Activated CD8-positive, alpha-beta T cell treated with anti-CD3 and anti-CD28 coated beads, Interleukin-2, amount 10 ng/mL, durations not matched to agents 7 days and 5 days (primary cell): ENCODE results near the gene FASTK. TPM values are rescaled to one million over a fixed set of nuclear protein-coding genes. Genes with fewer than 3 reads are reported as not detected.

ENCODE experiments used
- ATAC-seq: fragments of 150-1000 bp; cut with Tn5 transposase; one replicate; pipeline ENCODE4 v1.10.0; 2021; ENCODE audit warnings: moderate library complexity
- CTCF ChIA-PET: fragments of 350-600 bp; sonication (Branson Sonifier 250); formaldehyde crosslinking; loops from one replicate; lab custom pipeline; 2021; ENCODE audit warnings: antibody characterized with exemption; lab: Charles Lee
- POLR2A ChIA-PET: fragments of 350-600 bp; sonication (Branson Sonifier 250); formaldehyde crosslinking; loops from one replicate; lab custom pipeline; 2021; ENCODE audit warnings: antibody characterized with exemption; lab: Charles Lee
- DNase-seq: peaks from one replicate; pipeline ENCODE4 v3.0.0-alpha.2; 2020
- H3K27ac Mint-ChIP-seq: one replicate; pipeline ENCODE4 v1.8.0; 2021; ENCODE audit warnings: mild to moderate bottlenecking, mixed read lengths
- H3K27me3 Mint-ChIP-seq: one replicate; pipeline ENCODE4 v1.8.0; 2021; ENCODE audit warnings: low read depth, mixed read lengths
- H3K36me3 Mint-ChIP-seq: one replicate; pipeline ENCODE4 v1.8.0; 2021; ENCODE audit warnings: low read depth, mixed read lengths
- H3K4me1 Mint-ChIP-seq: one replicate; pipeline ENCODE4 v1.8.0; 2021; ENCODE audit warnings: low read depth, mixed read lengths
- H3K4me3 Mint-ChIP-seq: one replicate; pipeline ENCODE4 v1.8.0; 2021; ENCODE audit warnings: mild to moderate bottlenecking, mixed read lengths
- H3K9me3 Mint-ChIP-seq: one replicate; pipeline ENCODE4 v1.8.0; 2022; ENCODE audit warnings: mixed read lengths; ENCODE audit not compliant: insufficient read depth
- total RNA-seq, 2 experiments: library from RNA; stranded (reverse); gene quantifications; one replicate each; pipeline ENCODE4 v1.2.3, GENCODE V29; 2021

The FASTK gene
- total RNA-seq, 2 experiments from 2014 or later = 81.8 to 88.1 TPM

GRCh38 chr7:151078233-151079040 is 2.2 kb downstream of the FASTK start:
- CTCF ChIA-PET = interaction anchor here (1.7 kb wide), 1 partner anchor 18 kb away, joined by 4 read pairs; no protein-coding TSS in a partner anchor
- Mint-ChIP-seq H3K9me3 (no peaks in the 10 kb centered on the region), H3K27me3 (no peaks in the 10 kb centered on the region), H3K27ac (peak overlapping the region; percentile 69), H3K36me3 (peaks cover 39% of the 10 kb centered on the region), H3K4me1 (peaks cover 41% of the 10 kb centered on the region), H3K4me3 (peak overlapping the region; percentile 82)
- no peak for DNase-seq
- POLR2A ChIA-PET = interaction anchor here (2.6 kb wide), 1 partner anchor 18 kb away, joined by 6 read pairs; no protein-coding TSS in a partner anchor
- no peak for ATAC-seq

- Mint-ChIP-seq H3K27ac (peak overlapping the region; percentile 69), H3K36me3 (peaks cover 38% of the 10 kb centered on the region), H3K4me1 (peaks cover 39% of the 10 kb centered on the region), H3K27me3 (no peaks in the 10 kb centered on the region), H3K9me3 (no peaks in the 10 kb centered on the region), H3K4me3 (peak overlapping the region; percentile 82)
- ChIA-PET CTCF (interaction anchor here (1.7 kb wide), 1 partner anchor 17 kb away, joined by 4 read pairs; no protein-coding TSS in a partner anchor), POLR2A (interaction anchor here (0.5 to 2.6 kb wide), 2 partner anchors 17 to 871 kb away, joined by 3 to 6 read pairs; no protein-coding TSS in a partner anchor)
- ATAC-seq (no peak), DNase-seq (no peak)
Observed at GRCh38 chr7:151077705-151078232, 2.8 kb downstream of the FASTK start.

GRCh38 chr7:151076863-151077704 is 3.5 kb downstream of the FASTK start:
- POLR2A ChIA-PET = interaction anchor here (0.5 to 2.6 kb wide), 3 partner anchors 15 to 872 kb away, joined by 3 to 6 read pairs (median 3); no protein-coding TSS in a partner anchor
- Mint-ChIP-seq H3K27me3 (no peaks in the 10 kb centered on the region), H3K36me3 (peaks cover 38% of the 10 kb centered on the region), H3K9me3 (no peaks in the 10 kb centered on the region), H3K4me1 (peaks cover 34% of the 10 kb centered on the region), H3K4me3 (no peak overlapping the region), H3K27ac (no peak overlapping the region)
- ATAC-seq (no peak), DNase-seq (no peak)
- CTCF ChIA-PET = interaction anchor here (1.7 kb wide), 1 partner anchor 17 kb away, joined by 4 read pairs; no protein-coding TSS in a partner anchor

- ChIA-PET CTCF (no interaction called here), POLR2A (interaction anchor here (0.7 to 2.6 kb wide), 3 partner anchors 14 to 39 kb away, joined by 3 to 6 read pairs (median 3); no protein-coding TSS in a partner anchor)
- no peak overlapping the region for H3K27ac Mint-ChIP-seq
- H3K4me3 Mint-ChIP-seq = no peak overlapping the region
- ATAC-seq (no peak), DNase-seq (no peak)
- H3K36me3 Mint-ChIP-seq = peaks cover 44% of the 10 kb centered on the region
- H3K27me3 Mint-ChIP-seq = no peaks in the 10 kb centered on the region
- H3K9me3 Mint-ChIP-seq = no peaks in the 10 kb centered on the region
- H3K4me1 Mint-ChIP-seq = peaks cover 26% of the 10 kb centered on the region
Observed at GRCh38 chr7:151075978-151076426, 4.6 kb downstream of the FASTK start.

- Mint-ChIP-seq H3K27ac (no peak overlapping the region), H3K36me3 (peaks cover 47% of the 10 kb centered on the region), H3K27me3 (no peaks in the 10 kb centered on the region), H3K4me3 (no peak overlapping the region), H3K9me3 (no peaks in the 10 kb centered on the region), H3K4me1 (peaks cover 22% of the 10 kb centered on the region)
- ATAC-seq (no peak), DNase-seq (no peak)
- ChIA-PET CTCF (no interaction called here), POLR2A (no interaction called here)
Observed at GRCh38 chr7:151075662-151075971, 5.0 kb downstream of the FASTK start.

- H3K4me1 Mint-ChIP-seq = peaks cover 22% of the 10 kb centered on the region
- ATAC-seq (no peak), DNase-seq (no peak)
- CTCF ChIA-PET = no interaction called here
- H3K27ac Mint-ChIP-seq = no peak overlapping the region
- no peaks in the 10 kb centered on the region for H3K27me3 Mint-ChIP-seq
- H3K4me3 Mint-ChIP-seq = no peak overlapping the region
- peaks cover 48% of the 10 kb centered on the region for H3K36me3 Mint-ChIP-seq
- no peaks in the 10 kb centered on the region for H3K9me3 Mint-ChIP-seq
- POLR2A ChIA-PET = no interaction called here
Observed at GRCh38 chr7:151074817-151075661, 5.6 kb downstream of the FASTK start.

- ChIA-PET POLR2A (interaction anchor here (1.1 kb wide), 1 partner anchor 14 kb away, joined by 3 read pairs; no protein-coding TSS in a partner anchor), CTCF (interaction anchor here (1.5 kb wide), 1 partner anchor 56 kb away, joined by 5 read pairs; no protein-coding TSS in a partner anchor)
- peaks cover 48% of the 10 kb centered on the region for H3K36me3 Mint-ChIP-seq
- DNase-seq = no peak
- no peak overlapping the region for H3K4me3 Mint-ChIP-seq
- no peak for ATAC-seq
- H3K9me3 Mint-ChIP-seq = no peaks in the 10 kb centered on the region
- H3K27me3 Mint-ChIP-seq = no peaks in the 10 kb centered on the region
- H3K4me1 Mint-ChIP-seq = peaks cover 13% of the 10 kb centered on the region
- H3K27ac Mint-ChIP-seq = no peak overlapping the region
Observed at GRCh38 chr7:151073990-151074389, 6.6 kb downstream of the FASTK start.

GRCh38 chr7:151071032-151071866 is 9.4 kb downstream of the FASTK start:
- Mint-ChIP-seq H3K4me1 (no peaks in the 10 kb centered on the region), H3K27ac (no peak overlapping the region), H3K4me3 (no peak overlapping the region), H3K9me3 (no peaks in the 10 kb centered on the region), H3K27me3 (no peaks in the 10 kb centered on the region), H3K36me3 (peaks cover 47% of the 10 kb centered on the region)
- ChIA-PET CTCF (no interaction called here), POLR2A (no interaction called here)
- no peak for ATAC-seq
- DNase-seq = no peak

- no peak for ATAC-seq
- Mint-ChIP-seq H3K27ac (no peak overlapping the region), H3K9me3 (no peaks in the 10 kb centered on the region), H3K27me3 (no peaks in the 10 kb centered on the region), H3K36me3 (peaks cover 41% of the 10 kb centered on the region), H3K4me1 (no peaks in the 10 kb centered on the region), H3K4me3 (no peak overlapping the region)
- DNase-seq = no peak
- CTCF ChIA-PET = no interaction called here
- POLR2A ChIA-PET = no interaction called here
Observed at GRCh38 chr7:151070574-151070960, 10.0 kb downstream of the FASTK start.

- ChIA-PET POLR2A (interaction anchor here (0.7 kb wide), 1 partner anchor 1247 kb away, joined by 3 read pairs; no protein-coding TSS in a partner anchor), CTCF (no interaction called here)
- Mint-ChIP-seq H3K27me3 (no peaks in the 10 kb centered on the region), H3K4me1 (no peaks in the 10 kb centered on the region), H3K9me3 (no peaks in the 10 kb centered on the region), H3K27ac (no peak overlapping the region), H3K36me3 (peaks cover 43% of the 10 kb centered on the region), H3K4me3 (no peak overlapping the region)
- no peak for ATAC-seq
- no peak for DNase-seq
Observed at GRCh38 chr7:151069841-151070573, 10.6 kb downstream of the FASTK start.
